GM04504 (cell line): ENCODE measurements around the gene ARIH1.
"Not testable (repeated sequence)": the region's sequence is repeated elsewhere in the genome, so short reads cannot be mapped to it uniquely, and the experiment has no call there.

Source experiments
- DNase-seq: peaks from one replicate; pipeline ENCODE4 v3.0.0-alpha.2; 2012; ENCODE audit warnings: low read depth

ARIH1 gene

GRCh38 chr15:72473614-72474465, at the start of gene ARIH1:
Gene ARIH1, plus strand, starts transcription at chr15:72474330. Its CDS starts 310 bp downstream, at chr15:72474640.
- DNase-seq, result peak; percentile 92

GRCh38 chr15:72426753-72427152, 47.4 kb upstream of the ARIH1 start:
- DNase-seq, result no peak

GRCh38 chr15:72437650-72438316, 36.3 kb upstream of the ARIH1 start:
- no peak for DNase-seq

GRCh38 chr15:72442848-72443247, 31.3 kb upstream of the ARIH1 start:
- DNase-seq, result not testable (repeated sequence)

- DNase-seq, result no peak
These were observed 28.7 kb upstream of the ARIH1 start for GRCh38 chr15:72445426-72445825.

GRCh38 chr15:72450805-72451204, 23.3 kb upstream of the ARIH1 start:
- DNase-seq, result no peak

- no peak for DNase-seq
These were observed 22.9 kb upstream of the ARIH1 start for GRCh38 chr15:72451224-72451623.

GRCh38 chr15:72456684-72457083, 17.4 kb upstream of the ARIH1 start:
- no peak for DNase-seq

- DNase-seq, result no peak
These were observed 13.7 kb upstream of the ARIH1 start for GRCh38 chr15:72460402-72460801.

GRCh38 chr15:72463702-72464101, 10.4 kb upstream of the ARIH1 start:
- no peak for DNase-seq

- no peak for DNase-seq
These were observed 9.9 kb upstream of the ARIH1 start for GRCh38 chr15:72464251-72464650.

- no peak for DNase-seq
These were observed 6.0 kb upstream of the ARIH1 start for GRCh38 chr15:72468103-72468502.

GRCh38 chr15:72472992-72473610, 1.0 kb upstream of the ARIH1 start:
- peak; percentile 4 for DNase-seq

GRCh38 chr15:72474466-72474911, 359 bp downstream of the ARIH1 start:
- DNase-seq, result peak; percentile 2

GRCh38 chr15:72474912-72475628, 940 bp downstream of the ARIH1 start:
- DNase-seq, result peak; percentile 48

GRCh38 chr15:72475674-72476073, 1.5 kb downstream of the ARIH1 start:
- no peak for DNase-seq

- not testable (repeated sequence) for DNase-seq
These were observed 2.2 kb downstream of the ARIH1 start for GRCh38 chr15:72476330-72476729.

GRCh38 chr15:72481015-72481659, 7.0 kb downstream of the ARIH1 start:
- no peak for DNase-seq

GRCh38 chr15:72482275-72482674, 8.1 kb downstream of the ARIH1 start:
- no peak for DNase-seq

- no peak for DNase-seq
These were observed 9.1 kb downstream of the ARIH1 start for GRCh38 chr15:72483279-72483678.

- no peak for DNase-seq
These were observed 12.0 kb downstream of the ARIH1 start for GRCh38 chr15:72486144-72486543.
